ENCODE data around the gene LCN12. TPM values are rescaled to one million over a fixed set of nuclear protein-coding genes. Genes with fewer than 3 reads are reported as not detected.

Gene LCN12
- total RNA-seq, 4 donors from 2014 or later = not detected

- Histone ChIP-seq H3K9me3 (no peaks in the 10 kb centered on the region), H3K27me3 (no peaks in the 10 kb centered on the region), H3K27ac (replicated peaks in 1 of 4) (peak overlapping the region in 1 of 4 donors; percentile 18), H3K4me1 (peaks cover 3 to 42% (median 6%) of the 10 kb centered on the region in 4 donors), H3K4me3 (no peak overlapping the region), H3K36me3 (peaks cover 12 to 43% (median 27%) of the 10 kb centered on the region in 4 donors)
- 81% methylated on average over 9 of the region's 9 CpGs for WGBS
- TF ChIP-seq EP300 (IDR thresholded peaks at IDR 0.05) (no peak), POLR2AphosphoS5 (IDR thresholded peaks at IDR 0.05) (no peak), CTCF (IDR thresholded peaks at IDR 0.05) (no peak), POLR2A (IDR thresholded peaks at IDR 0.05; ENCODE audit: low read depth) (no peak)
- intact Hi-C loops (cut with DNase I) = no loop called here
- DNase-seq (ENCODE audit: extremely low spot score) = no peak
These were observed 23.5 kb upstream of the LCN12 start for GRCh38 chr9:136928591-136928990.

GRCh38 chr9:136930014-136930413 lies 22.1 kb upstream of the LCN12 start:
- intact Hi-C loops (cut with DNase I) = no loop called here
- Histone ChIP-seq H3K27ac (replicated peaks in 1 of 4) (no peak overlapping the region), H3K4me1 (peaks cover 0 to 32% (median 2%) of the 10 kb centered on the region in 4 donors), H3K27me3 (no peaks in the 10 kb centered on the region), H3K9me3 (no peaks in the 10 kb centered on the region), H3K36me3 (peaks cover 12 to 30% (median 18%) of the 10 kb centered on the region in 4 donors), H3K4me3 (no peak overlapping the region)
- no peak for DNase-seq (ENCODE audit: extremely low spot score)
- no peak for TF ChIP-seq POLR2A (IDR thresholded peaks at IDR 0.05; ENCODE audit: low read depth)
- TF ChIP-seq POLR2AphosphoS5 (IDR thresholded peaks at IDR 0.05) = no peak
- no peak for TF ChIP-seq CTCF (IDR thresholded peaks at IDR 0.05)
- no peak for TF ChIP-seq EP300 (IDR thresholded peaks at IDR 0.05)
- WGBS = 95% methylated on average over 4 of the region's 4 CpGs

- Histone ChIP-seq H3K9me3 (no peaks in the 10 kb centered on the region), H3K27me3 (no peaks in the 10 kb centered on the region), H3K4me1 (peaks cover 0 to 22% (median 0%) of the 10 kb centered on the region in 4 donors), H3K36me3 (peaks cover 0 to 14% (median 4%) of the 10 kb centered on the region in 4 donors), H3K4me3 (no peak overlapping the region), H3K27ac (replicated peaks in 1 of 4) (no peak overlapping the region)
- 95% methylated on average over 2 of the region's 2 CpGs for WGBS
- TF ChIP-seq CTCF (IDR thresholded peaks at IDR 0.05) = no peak
- no peak for TF ChIP-seq EP300 (IDR thresholded peaks at IDR 0.05)
- TF ChIP-seq POLR2A (IDR thresholded peaks at IDR 0.05; ENCODE audit: low read depth) = no peak
- TF ChIP-seq POLR2AphosphoS5 (IDR thresholded peaks at IDR 0.05) = no peak
- intact Hi-C loops (cut with DNase I) = no loop called here
- DNase-seq (ENCODE audit: extremely low spot score) = no peak
These were observed 20.4 kb upstream of the LCN12 start for GRCh38 chr9:136931611-136932130.

- no peak for TF ChIP-seq CTCF (IDR thresholded peaks at IDR 0.05)
- TF ChIP-seq POLR2A (IDR thresholded peaks at IDR 0.05; ENCODE audit: low read depth) = no peak
- TF ChIP-seq POLR2AphosphoS5 (IDR thresholded peaks at IDR 0.05) = no peak
- no peak for TF ChIP-seq EP300 (IDR thresholded peaks at IDR 0.05)
- H3K36me3 ChIP-seq = peaks cover 0 to 13% (median 6%) of the 10 kb centered on the region in 4 donors
- WGBS = 85% methylated on average over 3 of the region's 3 CpGs
- H3K4me1 ChIP-seq = peaks cover 0 to 5% (median 0%) of the 10 kb centered on the region in 4 donors
- H3K27ac ChIP-seq (replicated peaks in 1 of 4) = no peak overlapping the region
- no peaks in the 10 kb centered on the region for H3K9me3 ChIP-seq
- H3K27me3 ChIP-seq = no peaks in the 10 kb centered on the region
- intact Hi-C loops (cut with DNase I) = no loop called here
- no peak for DNase-seq (ENCODE audit: extremely low spot score)
- no peak overlapping the region for H3K4me3 ChIP-seq
These were observed 17.8 kb upstream of the LCN12 start for GRCh38 chr9:136934277-136934676.

GRCh38 chr9:136935651-136936050 lies 16.4 kb upstream of the LCN12 start:
- DNase-seq (ENCODE audit: extremely low spot score) = no peak
- Histone ChIP-seq H3K27ac (replicated peaks in 1 of 4) (no peak overlapping the region), H3K36me3 (peaks cover 4 to 27% (median 20%) of the 10 kb centered on the region in 4 donors), H3K4me1 (peaks cover 0 to 4% (median 0%) of the 10 kb centered on the region in 4 donors), H3K4me3 (no peak overlapping the region), H3K9me3 (no peaks in the 10 kb centered on the region), H3K27me3 (no peaks in the 10 kb centered on the region)
- intact Hi-C loops (cut with DNase I) = no loop called here
- TF ChIP-seq CTCF (IDR thresholded peaks at IDR 0.05) (no peak), POLR2A (IDR thresholded peaks at IDR 0.05; ENCODE audit: low read depth) (no peak), POLR2AphosphoS5 (IDR thresholded peaks at IDR 0.05) (no peak), EP300 (IDR thresholded peaks at IDR 0.05) (no peak)
- WGBS = 87% methylated on average over 3 of the region's 3 CpGs
